Measurements from ENCODE around the gene CHRM5.

DNA sequence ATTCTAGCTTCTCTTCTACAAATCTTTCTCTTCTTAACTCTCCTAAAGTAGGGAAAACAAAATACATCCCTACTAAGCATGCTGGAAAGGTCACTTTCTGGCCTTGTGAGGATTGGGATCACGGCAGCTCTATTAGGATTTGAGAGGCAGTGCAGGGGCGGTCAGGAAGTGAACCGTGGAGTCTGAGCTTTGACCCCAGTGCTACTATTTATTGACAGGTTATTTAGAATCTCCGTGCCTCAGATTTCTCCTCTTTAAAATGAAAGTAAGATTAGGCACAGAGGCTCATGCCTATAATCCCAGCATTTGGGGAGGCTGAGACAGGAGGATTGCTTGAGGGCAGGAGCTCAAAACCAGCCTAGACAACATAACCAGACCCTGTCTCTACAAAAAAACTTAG, 42.0 kb upstream of the CHRM5 start:
- no peak for TF ChIP-seq POLR2A (IDR thresholded peaks at IDR 0.05; ENCODE audit: low read depth, low read length)
- TF ChIP-seq, protein P1, sequence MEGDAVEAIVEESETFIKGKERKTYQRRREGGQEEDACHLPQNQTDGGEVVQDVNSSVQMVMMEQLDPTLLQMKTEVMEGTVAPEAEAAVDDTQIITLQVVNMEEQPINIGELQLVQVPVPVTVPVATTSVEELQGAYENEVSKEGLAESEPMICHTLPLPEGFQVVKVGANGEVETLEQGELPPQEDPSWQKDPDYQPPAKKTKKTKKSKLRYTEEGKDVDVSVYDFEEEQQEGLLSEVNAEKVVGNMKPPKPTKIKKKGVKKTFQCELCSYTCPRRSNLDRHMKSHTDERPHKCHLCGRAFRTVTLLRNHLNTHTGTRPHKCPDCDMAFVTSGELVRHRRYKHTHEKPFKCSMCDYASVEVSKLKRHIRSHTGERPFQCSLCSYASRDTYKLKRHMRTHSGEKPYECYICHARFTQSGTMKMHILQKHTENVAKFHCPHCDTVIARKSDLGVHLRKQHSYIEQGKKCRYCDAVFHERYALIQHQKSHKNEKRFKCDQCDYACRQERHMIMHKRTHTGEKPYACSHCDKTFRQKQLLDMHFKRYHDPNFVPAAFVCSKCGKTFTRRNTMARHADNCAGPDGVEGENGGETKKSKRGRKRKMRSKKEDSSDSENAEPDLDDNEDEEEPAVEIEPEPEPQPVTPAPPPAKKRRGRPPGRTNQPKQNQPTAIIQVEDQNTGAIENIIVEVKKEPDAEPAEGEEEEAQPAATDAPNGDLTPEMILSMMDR (IDR thresholded peaks at IDR 0.05; ENCODE audit: extremely low read depth in 1 of 2, insufficient read depth in 1 of 2, low read depth in 1 of 2, low read length in 2 of 2), result no peak

Measured in endothelial cell of umbilical vein (primary cell).